Upper lobe of left lung (tissue), 4 donors: ENCODE results near the gene GRXCR2.

ENCODE experiments used
- EP300 ChIP-seq, 4 donors: sonication (generic); formaldehyde crosslinking; IDR thresholded peaks; one replicate each; pipeline ENCODE4 v1.5.1; 2017; ENCODE audit warnings: antibody characterized with exemption in 4 of 4, control low read depth in 2 of 4
- POLR2A ChIP-seq, 4 donors: fragments of 450-650 bp; IDR thresholded peaks; one replicate each; pipeline ENCODE4 v1.5.1; 2016 to 2017; ENCODE audit warnings: antibody characterized with exemption in 4 of 4, mild to moderate bottlenecking in 2 of 4

DNA sequence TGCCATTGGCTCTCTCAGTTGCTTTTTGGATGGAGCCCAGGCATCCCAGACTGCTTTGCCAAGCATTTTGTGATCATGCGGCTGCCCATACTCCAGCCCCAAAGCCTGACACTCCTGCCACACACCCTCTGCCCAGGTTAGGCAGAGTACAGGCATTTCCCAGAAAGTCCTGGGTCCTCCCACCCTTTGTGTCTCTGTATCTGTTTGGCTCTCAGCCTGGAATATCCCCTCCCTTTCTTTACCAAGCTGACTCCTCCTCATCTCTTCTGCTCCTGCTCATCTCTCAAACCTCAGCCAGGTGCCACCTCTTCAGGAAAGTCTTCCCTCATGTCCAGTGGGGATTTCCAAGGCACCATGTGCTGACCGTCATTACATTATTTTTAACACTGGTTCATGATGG, 49.2 kb upstream of the GRXCR2 start:
- no peak for TF ChIP-seq POLR2A (IDR thresholded peaks at IDR 0.05)
- no peak for TF ChIP-seq EP300 (IDR thresholded peaks at IDR 0.05)
